HG02938 (cell line): ENCODE data around the gene KLHDC4.
"Not testable (repeated sequence)": the region's sequence is repeated elsewhere in the genome, so short reads cannot be mapped to it uniquely, and the experiment has no call there.

Experiments used
- ATAC-seq: cut with Tn5 transposase; IDR thresholded peaks from one replicate; pipeline ENCODE4 v1.9.1; 2021; ENCODE audit warnings: mild to moderate bottlenecking, moderate library complexity; ENCODE audit not compliant: unreplicated experiment

Gene KLHDC4

GRCh38 chr16:87788730-87789436, 23.1 kb upstream of the KLHDC4 start:
- ATAC-seq, result not testable (repeated sequence)

- ATAC-seq, result not testable (repeated sequence)
These were observed 21.8 kb upstream of the KLHDC4 start for GRCh38 chr16:87787451-87788091.

GRCh38 chr16:87784812-87785211, 19.0 kb upstream of the KLHDC4 start:
- ATAC-seq, result no peak

GRCh38 chr16:87782033-87782432, 16.2 kb upstream of the KLHDC4 start:
- no peak for ATAC-seq

GRCh38 chr16:87780385-87780989, 14.7 kb upstream of the KLHDC4 start:
- ATAC-seq, result no peak

GRCh38 chr16:87778830-87779579, 13.2 kb upstream of the KLHDC4 start:
- ATAC-seq, result peak; percentile 33

GRCh38 chr16:87778476-87778829, 12.7 kb upstream of the KLHDC4 start:
- no peak for ATAC-seq

- not testable (repeated sequence) for ATAC-seq
These were observed 8.1 kb upstream of the KLHDC4 start for GRCh38 chr16:87773836-87774235.

GRCh38 chr16:87767456-87767855, 1.7 kb upstream of the KLHDC4 start:
- ATAC-seq, result not testable (repeated sequence)

GRCh38 chr16:87766485-87766797, 655 bp upstream of the KLHDC4 start:
- ATAC-seq, result no peak

GRCh38 chr16:87765473-87765775, 362 bp downstream of the KLHDC4 start:
- peak; percentile 29 for ATAC-seq

GRCh38 chr16:87764600-87765472, 950 bp downstream of the KLHDC4 start:
- peak; percentile 22 for ATAC-seq

GRCh38 chr16:87762620-87763019, 3.2 kb downstream of the KLHDC4 start:
- ATAC-seq, result no peak

- no peak for ATAC-seq
These were observed 3.7 kb downstream of the KLHDC4 start for GRCh38 chr16:87762071-87762571.

GRCh38 chr16:87761060-87761459, 4.7 kb downstream of the KLHDC4 start:
- no peak for ATAC-seq

GRCh38 chr16:87757841-87758426, 7.9 kb downstream of the KLHDC4 start:
- ATAC-seq, result no peak

- no peak for ATAC-seq
These were observed 11.3 kb downstream of the KLHDC4 start for GRCh38 chr16:87754535-87754934.

- ATAC-seq, result no peak
These were observed 18.0 kb downstream of the KLHDC4 start for GRCh38 chr16:87747626-87748414.

GRCh38 chr16:87746178-87746577, 19.6 kb downstream of the KLHDC4 start:
- no peak for ATAC-seq
